B cell (primary cell): ENCODE data around the gene HAX1. TPM values are rescaled to one million over a fixed set of nuclear protein-coding genes. Genes with fewer than 3 reads are reported as not detected.
A peak's percentile ranks its signal among the peaks of the same experiment; 100 is the strongest.

Experiments
- ATAC-seq: fragments of 200-7000 bp; cut with Tn5 transposase; one replicate; pipeline ENCODE4 v1.10.0; 2021; ENCODE audit warnings: low read depth, mild to moderate bottlenecking, moderate number of reproducible peaks, moderate library complexity
- CTCF ChIA-PET: fragments of 350-600 bp; sonication (Branson Sonifier 250); formaldehyde crosslinking; loops from one replicate; lab custom pipeline; 2021; ENCODE audit warnings: antibody characterized with exemption, inconsistent platforms; lab: Charles Lee
- POLR2A ChIA-PET: fragments of 350-600 bp; sonication (Branson Sonifier 250); formaldehyde crosslinking; loops from one replicate; lab custom pipeline; 2021; ENCODE audit warnings: antibody characterized with exemption; lab: Charles Lee
- DNase-seq: peaks from one replicate; pipeline ENCODE4 v3.0.0; 2013
- H2AFZ ChIP-seq: 2 replicates; pipeline ENCODE4 v1.6.1; 2012; ENCODE audit warnings: mild to moderate bottlenecking, low read depth, low read length; ENCODE audit not compliant: insufficient read depth, poor library complexity, severe bottlenecking
- H3K27ac ChIP-seq, 2 donors: 1 replicate in 1 of 2; 2 replicates in 1 of 2; pipeline ENCODE4 v1.5.1; 2012 to 2013; ENCODE audit warnings: low read length in 2 of 2, mild to moderate bottlenecking in 2 of 2, moderate library complexity in 1 of 2
- H3K27me3 ChIP-seq, 4 experiments: fragments of 200-600 bp in 1 of 4; sonication (generic) in 1 of 4; replicated peaks in 1 of 4; 1 replicate in 2 of 4; 2 replicates in 2 of 4; pipeline versions ENCODE4 v1.6.1 to v1.7.0; 2013 to 2016; ENCODE audit warnings: low read length in 3 of 4, mild to moderate bottlenecking in 2 of 4, mixed read lengths in 1 of 4, moderate library complexity in 1 of 4; ENCODE audit not compliant: insufficient read depth in 4 of 4, control insufficient read depth in 3 of 4; ENCODE audit errors: control extremely low read depth in 1 of 4
- H3K36me3 ChIP-seq, 2 experiments: replicated peaks in 1 of 2; 1 replicate in 1 of 2; 2 replicates in 1 of 2; pipeline versions ENCODE4 v1.6.1 to v1.7.1; 2013; ENCODE audit warnings: low read length in 1 of 2; ENCODE audit not compliant: insufficient read depth in 2 of 2, control insufficient read depth in 1 of 2; ENCODE audit errors: control extremely low read depth in 1 of 2, extremely low read depth in 1 of 2
- H3K4me1 ChIP-seq, 2 donors: fragments of 200-600 bp in 1 of 2; sonication (generic) in 1 of 2; 1 replicate in 1 of 2; 2 replicates in 1 of 2; pipeline versions ENCODE4 v1.5.1 to v1.6.1; 2013 to 2017; ENCODE audit warnings: low read length in 2 of 2; ENCODE audit not compliant: control insufficient read depth in 2 of 2, insufficient read depth in 2 of 2
- H3K4me2 ChIP-seq: replicated peaks from 2 replicates; pipeline ENCODE3; 2012; ENCODE audit warnings: mild to moderate bottlenecking, low read depth, low read length; ENCODE audit not compliant: poor library complexity, severe bottlenecking
- H3K4me3 ChIP-seq, 5 experiments: fragments of 200-600 bp in 1 of 5; sonication (generic) in 1 of 5; 1 replicate in 3 of 5; 2 replicates in 2 of 5; pipeline versions ENCODE4 v1.5.1 to v1.7.0; 2011 to 2016; ENCODE audit warnings: low read length in 4 of 5, mild to moderate bottlenecking in 4 of 5, low read depth in 2 of 5, control low read depth in 1 of 5, moderate library complexity in 1 of 5; ENCODE audit not compliant: insufficient read depth in 1 of 5; ENCODE audit errors: control extremely low read depth in 1 of 5, extremely low read depth in 1 of 5
- H3K79me2 ChIP-seq: fragments of 200-600 bp; sonication (generic); one replicate; pipeline ENCODE4 v1.6.0; 2016; ENCODE audit warnings: low read length; ENCODE audit not compliant: control insufficient read depth, insufficient read depth
- H3K9ac ChIP-seq: fragments of 200-600 bp; sonication (generic); 2 replicates; pipeline ENCODE4 v1.6.1; 2017; ENCODE audit warnings: mild to moderate bottlenecking, low read length, moderate library complexity
- H3K9me3 ChIP-seq, 3 donors: one replicate each; pipeline versions ENCODE4 v1.6.1 to v1.7.1; 2013; ENCODE audit warnings: low read length in 2 of 3; ENCODE audit not compliant: control insufficient read depth in 2 of 3, insufficient read depth in 1 of 3; ENCODE audit errors: control extremely low read depth in 1 of 3
- H4K20me1 ChIP-seq: 2 replicates; pipeline ENCODE4 v1.6.0; 2012; ENCODE audit warnings: mild to moderate bottlenecking, low read length; ENCODE audit not compliant: insufficient read depth, control insufficient read depth, poor library complexity, severe bottlenecking
- H3K27ac Mint-ChIP-seq: one replicate; pipeline ENCODE4 v1.8.0; 2021; ENCODE audit warnings: mixed read lengths
- H3K27me3 Mint-ChIP-seq: one replicate; pipeline ENCODE4 v1.8.0; 2021; ENCODE audit warnings: mixed read lengths
- H3K4me1 Mint-ChIP-seq: one replicate; pipeline ENCODE4 v1.8.0; 2021; ENCODE audit warnings: mixed read lengths
- H3K4me3 Mint-ChIP-seq: one replicate; pipeline ENCODE4 v1.8.0; 2021; ENCODE audit warnings: mixed read lengths
- H3K9me3 Mint-ChIP-seq: one replicate; pipeline ENCODE4 v1.8.0; 2022; ENCODE audit warnings: mixed read lengths; ENCODE audit not compliant: insufficient read depth
- EZH2 ChIP-seq: IDR thresholded peaks from 2 replicates; pipeline ENCODE4 v1.6.1; 2012; ENCODE audit warnings: borderline replicate concordance, low read depth, mild to moderate bottlenecking, moderate library complexity, low read length; ENCODE audit not compliant: insufficient read depth, poor library complexity, severe bottlenecking
- WGBS: methylation state at CpG from one replicate; pipeline ENCODE4 v1.1.5; 2013; ENCODE audit warnings: missing lambda C conversion rate; ENCODE audit not compliant: insufficient coverage; 5-methylcytosine and 5-hydroxymethylcytosine counted together
- intact Hi-C: fragments of 100-400 bp; cut with micrococcal nuclease; formaldehyde crosslinking; loops from one replicate; pipeline ENCODE4 v1.10.0; 2022
- polyA plus RNA-seq: library from polyadenylated mRNA; depleted of rRNA; stranded (reverse); fragments of >200 nt; gene quantifications from 2 replicates; pipeline ENCODE4 v1.2.3, GENCODE V29; 2012
- total RNA-seq, 2 donors: library from RNA; stranded (reverse); fragments of 120-200 nt in 1 of 2; gene quantifications; 1 replicate in 1 of 2; 2 replicates in 1 of 2; pipeline versions ENCODE4 v1.2.3 to v1.2.4, GENCODE V29; 2013 to 2022
- TF ChIP-seq, protein P1 (sequence below): fragments of 200-600 bp; IDR thresholded peaks from one replicate; pipeline ENCODE4 v1.8.0; 2022; ENCODE audit warnings: antibody characterized with exemption, mild to moderate bottlenecking

HAX1 gene
- total and polyA plus RNA-seq, 2 donors (not counting 1 experiment from before 2014, with no cell fraction given): 85.7 to 88.8 TPM

DNA sequence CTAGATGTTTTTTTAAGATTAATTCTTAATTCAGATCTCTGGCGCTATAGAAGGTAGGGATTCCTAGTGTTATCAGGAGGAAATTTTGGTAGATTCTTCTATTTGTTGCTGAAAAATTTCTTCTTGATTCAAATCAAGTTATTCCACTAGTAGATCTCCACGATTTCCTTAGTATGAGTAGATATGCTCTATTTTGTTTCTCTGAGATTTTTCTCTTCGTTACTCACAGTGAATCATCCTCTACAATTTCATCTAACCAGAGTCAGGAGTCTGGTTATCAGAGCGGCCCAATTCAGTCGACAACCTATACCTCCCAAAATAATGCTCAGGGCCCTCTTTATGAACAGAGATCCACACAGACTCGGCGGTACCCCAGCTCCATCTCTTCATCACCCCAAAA is 18.8 kb upstream of the HAX1 start:
- Histone ChIP-seq H3K4me2 (no peak overlapping the region), H3K9ac (no peak overlapping the region), H3K27me3 (no peaks in the 10 kb centered on the region), H3K27ac (no peak overlapping the region), H3K4me3 (no peak overlapping the region), H2AFZ (no peak overlapping the region), H3K79me2 (peaks cover 17% of the 10 kb centered on the region), H3K36me3 (peaks cover 17 to 92% of the 10 kb centered on the region in 2 experiments), H3K4me1 (no peaks in the 10 kb centered on the region), H3K9me3 (no peaks in the 10 kb centered on the region), H4K20me1 (no peaks in the 10 kb centered on the region)
- Mint-ChIP-seq H3K27ac (no peak overlapping the region), H3K4me1 (no peaks in the 10 kb centered on the region), H3K9me3 (no peaks in the 10 kb centered on the region), H3K27me3 (no peaks in the 10 kb centered on the region), H3K4me3 (no peak overlapping the region)
- CTCF ChIA-PET: interaction anchor here (0.6 kb wide), 1 partner anchor 368 kb away, joined by 3 read pairs; no protein-coding TSS in a partner anchor
- POLR2A ChIA-PET: no interaction called here
- 83% methylated on average over 1 of the region's 7 CpGs for WGBS
- TF ChIP-seq, protein P1, sequence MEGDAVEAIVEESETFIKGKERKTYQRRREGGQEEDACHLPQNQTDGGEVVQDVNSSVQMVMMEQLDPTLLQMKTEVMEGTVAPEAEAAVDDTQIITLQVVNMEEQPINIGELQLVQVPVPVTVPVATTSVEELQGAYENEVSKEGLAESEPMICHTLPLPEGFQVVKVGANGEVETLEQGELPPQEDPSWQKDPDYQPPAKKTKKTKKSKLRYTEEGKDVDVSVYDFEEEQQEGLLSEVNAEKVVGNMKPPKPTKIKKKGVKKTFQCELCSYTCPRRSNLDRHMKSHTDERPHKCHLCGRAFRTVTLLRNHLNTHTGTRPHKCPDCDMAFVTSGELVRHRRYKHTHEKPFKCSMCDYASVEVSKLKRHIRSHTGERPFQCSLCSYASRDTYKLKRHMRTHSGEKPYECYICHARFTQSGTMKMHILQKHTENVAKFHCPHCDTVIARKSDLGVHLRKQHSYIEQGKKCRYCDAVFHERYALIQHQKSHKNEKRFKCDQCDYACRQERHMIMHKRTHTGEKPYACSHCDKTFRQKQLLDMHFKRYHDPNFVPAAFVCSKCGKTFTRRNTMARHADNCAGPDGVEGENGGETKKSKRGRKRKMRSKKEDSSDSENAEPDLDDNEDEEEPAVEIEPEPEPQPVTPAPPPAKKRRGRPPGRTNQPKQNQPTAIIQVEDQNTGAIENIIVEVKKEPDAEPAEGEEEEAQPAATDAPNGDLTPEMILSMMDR: no peak
- TF ChIP-seq EZH2: no peak
- intact Hi-C loops: no loop called here
- ATAC-seq (no peak), DNase-seq (no peak)

DNA sequence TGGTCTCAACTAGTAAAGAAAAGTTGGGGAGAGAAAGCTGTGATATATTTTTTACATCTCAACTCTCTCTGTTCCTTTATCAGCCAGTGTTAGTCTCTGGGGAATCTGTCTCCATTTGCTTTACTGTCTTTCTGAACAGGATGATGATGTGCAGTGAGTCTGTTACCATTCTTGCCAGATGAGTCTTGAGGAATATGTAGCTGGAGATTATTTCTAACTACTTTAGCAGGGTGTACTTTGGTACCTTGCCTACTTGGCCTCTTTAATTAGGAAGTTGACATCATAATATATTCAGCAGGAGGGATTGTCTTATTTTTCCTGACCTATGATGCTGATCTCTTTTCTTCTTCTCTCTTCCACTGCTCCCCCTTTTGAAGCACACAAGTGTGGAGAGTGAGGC is 15.7 kb upstream of the HAX1 start:
- ChIA-PET POLR2A (no interaction called here), CTCF (no interaction called here)
- peaks cover 10 to 91% of the 10 kb centered on the region in 2 experiments for H3K36me3 ChIP-seq
- Mint-ChIP-seq H3K9me3 (no peaks in the 10 kb centered on the region), H3K4me1 (no peaks in the 10 kb centered on the region), H3K27me3 (no peaks in the 10 kb centered on the region), H3K27ac (peak overlapping the region; percentile 10), H3K4me3 (no peak overlapping the region)
- no peaks in the 10 kb centered on the region for H3K4me1 ChIP-seq
- no peaks in the 10 kb centered on the region for H3K9me3 ChIP-seq
- ATAC-seq (no peak), DNase-seq (no peak)
- intact Hi-C loops: no loop called here
- H3K27me3 ChIP-seq: no peaks in the 10 kb centered on the region
- TF ChIP-seq, protein P1: no peak
- no peak for TF ChIP-seq EZH2
- no peak overlapping the region for H3K9ac ChIP-seq
- no peak overlapping the region for H3K27ac ChIP-seq
- H3K79me2 ChIP-seq: no peaks in the 10 kb centered on the region
- H3K4me3 ChIP-seq: no peak overlapping the region
- H4K20me1 ChIP-seq: no peaks in the 10 kb centered on the region
- no peak overlapping the region for H2AFZ ChIP-seq
- H3K4me2 ChIP-seq: no peak overlapping the region
